Umbilical cord (tissue), 2 donors: ENCODE results near the gene SERINC3. TPM values are rescaled to one million over a fixed set of nuclear protein-coding genes. Genes with fewer than 3 reads are reported as not detected.

ENCODE experiments used
- DNase-seq: peaks from one replicate; pipeline ENCODE4 v3.0.0-alpha.2; 2015; ENCODE audit warnings: low spot score
- total RNA-seq: library from RNA; depleted of rRNA; stranded (reverse); fragments of >200 nt; gene quantifications from one replicate; pipeline ENCODE4 v1.2.3, GENCODE V29; 2014; ENCODE audit warnings: low replicate concordance; ENCODE audit not compliant: insufficient read depth

The SERINC3 gene
- total RNA-seq, 1 donor from 2014 or later = 112 TPM

DNA sequence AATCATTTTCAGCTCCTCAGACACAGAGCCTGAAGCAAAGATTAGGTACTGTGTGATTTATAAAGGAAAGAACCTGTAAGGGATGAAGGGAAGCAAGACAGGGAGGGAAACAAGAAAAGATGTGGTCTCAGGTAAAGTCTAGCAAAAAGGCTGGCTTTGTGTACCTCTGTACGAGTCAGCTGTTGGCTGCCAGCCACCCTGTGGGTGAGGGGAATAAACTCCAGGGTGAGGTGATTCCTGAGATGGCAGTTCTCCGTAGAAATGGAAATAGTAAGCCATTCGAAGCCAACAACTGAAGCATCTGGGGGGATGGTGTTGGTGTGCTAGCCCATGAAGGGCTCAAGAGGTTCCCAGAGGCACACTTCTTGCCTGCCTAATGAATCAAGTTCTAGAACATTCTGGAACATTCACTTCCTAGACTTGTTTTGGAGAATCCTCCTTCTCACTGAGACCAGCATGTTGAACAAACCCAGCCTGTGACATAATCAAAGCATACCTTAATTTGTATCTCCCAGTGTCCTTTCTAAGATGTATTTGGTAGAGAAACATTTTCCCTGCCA lies 56.8 kb downstream of the SERINC3 start:
- no peak for DNase-seq

DNA sequence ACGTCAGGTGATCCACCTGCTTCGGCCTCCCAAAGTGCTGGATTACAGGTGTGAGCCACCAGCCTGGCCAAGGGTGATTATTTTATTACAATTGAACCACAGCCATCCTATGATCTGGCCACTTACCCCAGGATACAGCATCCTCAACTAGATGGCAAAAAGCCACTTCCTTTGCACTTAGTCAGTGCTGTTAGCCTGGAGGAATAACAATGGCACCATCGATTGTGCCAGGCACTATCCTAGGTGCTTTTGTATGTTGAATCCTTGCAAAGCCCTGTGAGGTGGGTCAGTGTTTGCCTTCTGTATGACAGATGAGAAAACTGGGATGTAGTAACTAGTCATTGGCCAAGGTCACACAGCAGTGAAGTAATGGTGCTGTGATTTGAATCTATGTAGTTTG lies 57.4 kb downstream of the SERINC3 start:
- DNase-seq = no peak

DNA sequence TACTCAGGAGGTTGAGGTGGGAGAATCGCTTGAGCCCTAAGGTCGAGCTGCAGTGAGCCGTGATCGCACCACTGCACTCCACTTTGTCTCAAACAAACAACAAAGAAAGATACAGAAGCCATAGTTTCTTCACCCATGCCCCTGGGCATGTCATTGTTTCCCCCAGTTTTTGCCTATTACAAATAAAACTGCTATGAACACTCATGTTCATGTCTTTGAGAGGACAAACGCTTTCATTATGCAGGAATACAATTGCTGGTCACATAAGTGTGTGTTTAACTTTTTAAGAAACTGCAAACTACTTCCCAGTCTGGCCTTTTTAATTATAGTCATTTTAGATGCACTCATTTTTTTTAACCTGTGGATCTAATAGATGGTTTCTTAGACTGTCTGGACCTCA lies 58.4 kb downstream of the SERINC3 start:
- no peak for DNase-seq

- DNase-seq = no peak
Measured at GRCh38 chr20:44461803-44462174, 60.1 kb downstream of the SERINC3 start.

- DNase-seq = no peak
Measured at GRCh38 chr20:44461142-44461802, 60.6 kb downstream of the SERINC3 start.

DNA sequence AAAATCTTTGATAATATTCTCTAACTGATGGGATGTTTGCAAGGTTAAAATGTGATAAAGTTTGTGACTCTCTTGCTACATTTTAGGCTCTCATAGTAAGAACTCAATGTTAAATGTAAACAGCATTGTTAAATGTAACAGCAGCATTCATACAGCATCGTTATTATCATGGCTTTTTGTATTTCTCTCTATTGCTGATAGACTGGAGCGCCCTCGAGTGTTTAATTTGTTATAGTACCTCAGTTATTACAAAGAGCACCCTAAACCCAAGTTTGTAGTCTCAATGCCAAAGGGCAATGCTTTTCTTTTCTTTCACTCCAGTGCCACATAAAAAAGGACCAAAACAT lies 61.1 kb downstream of the SERINC3 start:
- peak; percentile 38 for DNase-seq

- no peak for DNase-seq
Measured at GRCh38 chr20:44459271-44459670, 62.6 kb downstream of the SERINC3 start.

GRCh38 chr20:44457016-44457415 lies 64.9 kb downstream of the SERINC3 start:
- DNase-seq = no peak

GRCh38 chr20:44456611-44457010 lies 65.3 kb downstream of the SERINC3 start:
- no peak for DNase-seq

- DNase-seq = no peak
Measured at GRCh38 chr20:44455126-44455525, 66.7 kb downstream of the SERINC3 start.

DNA sequence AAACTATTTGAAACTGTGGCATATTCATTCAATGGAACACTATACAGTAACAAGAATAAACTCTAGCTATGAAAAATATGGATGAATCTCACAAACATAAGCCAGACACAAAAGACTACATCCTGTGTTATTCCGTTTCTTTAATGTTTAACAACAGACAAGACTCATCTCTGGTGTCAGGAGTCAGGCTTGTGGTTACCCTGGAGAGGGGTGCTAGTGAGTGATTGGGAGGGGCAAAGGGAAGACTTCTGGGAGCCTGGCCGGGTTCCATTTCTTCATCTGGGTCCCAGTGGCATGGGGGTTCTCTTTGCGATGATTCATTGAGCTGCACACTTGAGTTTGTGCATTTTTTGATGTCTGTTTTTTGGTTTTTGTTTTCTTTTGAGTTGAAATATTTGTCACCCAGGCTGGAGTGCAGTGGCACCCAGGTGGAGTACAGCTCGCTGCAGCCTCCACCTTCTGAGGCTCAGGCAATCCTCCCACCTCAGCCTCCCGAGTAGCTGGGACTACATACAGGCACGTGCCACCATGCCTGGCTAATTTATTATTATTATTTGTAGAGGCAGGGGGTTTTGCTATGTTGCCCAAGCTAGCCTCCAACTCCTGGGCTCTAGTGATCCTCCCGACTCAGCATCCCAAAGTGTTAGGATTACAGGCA lies 67.4 kb downstream of the SERINC3 start:
- no peak for DNase-seq

DNA sequence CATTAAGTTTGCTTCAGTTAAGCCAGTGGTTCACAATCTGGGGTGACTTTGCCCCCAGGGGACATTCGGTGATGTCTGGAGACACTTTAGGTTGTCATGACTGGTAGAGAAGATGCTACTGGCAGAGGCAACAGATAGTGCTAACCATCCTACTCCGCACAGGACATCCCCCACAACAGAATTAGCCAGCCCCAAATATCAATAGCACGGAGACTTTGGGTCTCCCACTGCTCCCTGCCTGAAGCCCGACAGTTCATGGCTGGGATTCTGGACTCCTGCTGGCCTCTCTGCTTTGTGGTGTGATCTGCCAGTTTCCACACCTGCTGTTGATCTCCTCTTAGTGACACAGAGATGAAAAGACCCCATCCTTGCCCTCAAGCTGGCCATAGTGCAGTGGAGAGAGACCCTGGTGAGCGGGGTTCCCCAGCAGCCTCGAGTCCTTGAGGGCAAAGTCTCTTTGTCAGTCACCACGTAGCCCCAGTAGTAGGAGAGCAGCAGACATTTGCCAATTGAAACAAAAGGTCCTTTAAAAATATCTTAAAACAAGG lies 70.9 kb downstream of the SERINC3 start:
- no peak for DNase-seq

DNA sequence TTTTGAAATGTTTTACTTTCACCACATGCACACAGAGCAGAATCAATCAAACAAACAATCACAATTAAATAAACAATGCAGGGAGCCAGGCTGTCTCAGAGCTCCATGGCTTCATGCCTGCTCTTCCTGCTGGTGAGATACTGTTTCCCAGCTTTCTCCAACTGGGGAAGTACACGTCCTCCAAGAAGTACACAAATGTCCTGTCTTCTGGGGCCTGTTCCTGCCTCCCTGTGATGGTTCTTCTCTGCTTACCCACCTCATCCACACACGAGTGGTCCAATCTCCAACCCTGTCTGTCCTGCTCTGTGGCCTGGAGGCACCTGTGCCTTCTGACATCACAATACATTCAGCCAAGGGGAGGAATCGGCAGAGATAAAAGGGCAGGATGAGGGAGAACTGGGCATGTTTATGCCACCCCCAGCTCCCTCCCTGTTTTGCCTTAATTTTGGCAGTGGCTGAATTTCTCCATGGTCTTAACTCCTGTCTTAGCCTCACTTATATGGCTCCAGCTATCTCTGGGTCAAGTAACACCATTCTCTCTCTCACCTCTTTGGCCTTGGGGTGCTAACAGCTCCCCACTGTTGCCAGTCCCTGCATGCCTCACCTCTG lies 71.5 kb downstream of the SERINC3 start:
- DNase-seq = no peak

DNA sequence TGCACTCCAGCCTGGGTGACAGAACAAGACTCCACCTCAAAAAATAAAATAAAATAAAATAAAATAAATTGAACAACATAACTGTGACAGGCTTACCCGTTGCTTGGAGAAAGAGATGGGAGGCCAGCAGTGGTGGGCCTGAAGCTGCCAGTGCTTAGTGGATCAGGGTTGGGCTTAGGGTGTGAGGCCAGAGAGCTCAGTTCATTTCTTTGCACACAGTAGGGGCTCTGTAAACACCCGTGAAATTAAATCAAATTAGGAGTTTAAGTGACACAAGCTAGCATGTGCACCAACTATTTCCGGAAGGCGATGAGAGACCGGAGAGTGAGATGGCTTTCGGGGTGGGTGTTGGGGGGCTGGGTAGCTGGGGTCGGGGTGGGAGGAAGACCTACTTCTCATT lies 72.0 kb downstream of the SERINC3 start:
- DNase-seq = no peak

- DNase-seq = no peak
Measured at GRCh38 chr20:44448753-44449546, 72.9 kb downstream of the SERINC3 start.

DNA sequence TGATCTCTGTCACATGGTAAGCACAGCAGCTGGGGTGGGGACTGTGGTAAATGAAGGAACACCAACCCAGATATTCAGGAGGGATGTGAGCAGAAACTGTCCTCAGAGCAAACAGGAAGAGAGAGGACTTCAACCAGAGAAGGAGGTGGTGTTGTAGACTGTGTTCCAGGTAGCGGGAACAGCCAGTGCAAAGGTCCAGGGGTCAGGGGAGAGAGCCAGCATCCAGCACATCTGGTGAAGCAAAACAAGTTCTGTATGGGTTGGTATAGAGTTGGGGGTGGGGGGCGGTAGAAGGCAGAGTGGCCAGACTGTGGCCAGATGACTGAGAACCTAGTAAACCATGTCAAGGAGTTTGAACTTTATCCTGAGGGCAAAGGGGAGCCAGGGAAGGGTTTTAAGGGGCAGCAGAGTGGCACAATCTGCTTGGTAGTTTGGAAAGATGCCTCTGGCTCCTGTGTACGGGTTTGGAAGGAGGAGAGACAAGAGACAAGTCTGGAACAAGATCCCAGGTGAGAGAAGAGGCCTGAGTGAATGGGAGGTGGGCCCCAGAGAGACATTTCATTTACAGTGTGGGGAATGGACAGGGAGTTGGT lies 73.9 kb downstream of the SERINC3 start:
- DNase-seq = no peak

Other genes with a start within 250 kb of the SERINC3 start
- gene FITM2, start 210.9 kb downstream of the SERINC3 start, total RNA-seq = 8.7 TPM
- not detected for gene R3HDML, start 185.0 kb downstream of the SERINC3 start, total RNA-seq
- gene HNF4A, start 166.4 kb downstream of the SERINC3 start, total RNA-seq = 2.2 TPM
- gene TTPAL, start 46.2 kb downstream of the SERINC3 start, total RNA-seq = 8.4 TPM
- 114 TPM for gene PKIG, start 60.5 kb upstream of the SERINC3 start, total RNA-seq
- 14.0 TPM for gene ADA, start 129.6 kb upstream of the SERINC3 start, total RNA-seq
- gene CCN5, start 193.3 kb upstream of the SERINC3 start, total RNA-seq = 7.5 TPM
- 0.96 TPM for gene KCNK15, start 223.8 kb upstream of the SERINC3 start, total RNA-seq